GM12891 (cell line): Measurements from ENCODE around the gene DENND11.

Experiments used
- POLR2A ChIP-seq: IDR thresholded peaks from 2 replicates; pipeline ENCODE4 v1.6.1; 2011; ENCODE audit warnings: low read depth, low read length, control low read depth
- POLR2AphosphoS5 ChIP-seq: IDR thresholded peaks from 2 replicates; pipeline ENCODE4 v1.6.1; 2011; ENCODE audit warnings: low read depth, low read length, control low read depth

DNA sequence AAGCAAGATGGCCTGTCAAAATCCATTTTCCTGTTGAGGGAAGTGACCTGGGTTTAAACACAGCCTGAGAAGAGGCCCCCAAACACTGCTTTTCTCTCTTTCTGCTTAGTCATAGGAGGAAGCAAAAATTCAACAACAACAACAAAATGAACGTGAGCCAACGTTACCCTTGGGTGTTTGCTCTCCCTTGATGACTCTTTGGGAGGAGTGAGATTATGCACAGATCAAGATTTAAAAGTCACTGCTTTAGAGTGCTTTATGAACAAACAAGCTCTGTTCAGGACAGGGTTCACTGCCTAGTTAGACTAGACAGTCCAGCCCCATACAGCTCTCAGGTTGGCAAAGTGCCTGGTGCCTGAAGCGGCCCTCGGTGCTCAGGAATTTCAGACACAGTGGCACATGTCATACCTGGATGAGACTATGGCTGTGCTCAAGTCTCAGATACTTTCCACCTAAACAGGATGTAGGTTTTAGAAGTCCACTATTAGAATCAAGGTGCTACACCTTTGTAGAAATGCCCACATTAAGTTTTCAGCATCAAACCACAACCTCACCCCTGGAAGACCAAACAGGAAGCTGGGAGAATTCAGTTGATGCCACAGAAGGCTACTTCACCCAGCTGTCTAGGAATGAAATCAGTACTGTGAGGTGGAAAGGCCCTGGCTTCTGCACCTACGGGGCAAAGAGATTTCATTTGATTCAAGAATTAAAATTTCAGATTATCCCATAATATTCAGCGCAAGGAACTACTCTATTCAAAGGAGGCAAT is 38.7 kb downstream of the DENND11 start:
- TF ChIP-seq POLR2A (no peak), POLR2AphosphoS5 (no peak)
